SK-N-SH treated with all-trans-retinoic acid at 6 μM for 48 hours (cell line): ENCODE measurements around the gene C11orf58.

Experiments used
- BACH2 ChIP-seq: fragments of 250-450 bp; sonication (Bioruptor Pico); IDR thresholded peaks from 2 replicates; pipeline ENCODE4 v1.9.0; 2021; ENCODE audit warnings: mild to moderate bottlenecking, borderline replicate concordance
- CREB5 ChIP-seq: fragments of 250-450 bp; sonication (Bioruptor Pico); IDR thresholded peaks from 2 replicates; pipeline ENCODE4 v1.5.1; 2020; ENCODE audit warnings: low read depth, mild to moderate bottlenecking, moderate library complexity
- CSDC2 ChIP-seq: fragments of 250-450 bp; sonication (Bioruptor Pico); IDR thresholded peaks from 2 replicates; pipeline ENCODE4 v1.5.0; 2020; ENCODE audit warnings: mild to moderate bottlenecking, moderate library complexity
- ESRRG ChIP-seq: fragments of 250-450 bp; sonication (Bioruptor Pico); IDR thresholded peaks from 2 replicates; pipeline ENCODE4 v1.6.1; 2021; ENCODE audit warnings: mild to moderate bottlenecking
- PATZ1 ChIP-seq: fragments of 250-450 bp; sonication (Bioruptor Pico); IDR thresholded peaks from 2 replicates; pipeline ENCODE4 v1.8.0; 2020; ENCODE audit warnings: mild to moderate bottlenecking, moderate library complexity, borderline replicate concordance
- ZC3H10 ChIP-seq: fragments of 250-450 bp; sonication (Bioruptor Pico); IDR thresholded peaks from 2 replicates; pipeline ENCODE4 v1.5.1; 2021; ENCODE audit warnings: mild to moderate bottlenecking, moderate library complexity
- ZFP30 ChIP-seq: fragments of 450-650 bp; formaldehyde crosslinking; IDR thresholded peaks from 2 replicates; pipeline ENCODE4 v1.5.0; 2022; ENCODE audit warnings: mild to moderate bottlenecking, moderate library complexity
- ZNF565 ChIP-seq: fragments of 450-650 bp; formaldehyde crosslinking; conservative IDR thresholded peaks from 2 replicates; pipeline ENCODE4 v1.5.0; 2020; ENCODE audit warnings: low read depth, mild to moderate bottlenecking, moderate library complexity

- no peak for TF ChIP-seq BACH2
- no peak for TF ChIP-seq ZC3H10 (CRISPR knock-in tag)
- no peak for TF ChIP-seq ESRRG (CRISPR knock-in tag)
- no peak for TF ChIP-seq ZFP30
- no peak for TF ChIP-seq CREB5
- TF ChIP-seq PATZ1 (CRISPR knock-in tag): no peak
- no peak for TF ChIP-seq ZNF565 (CRISPR knock-in tag)
- TF ChIP-seq CSDC2: no peak
Observed at GRCh38 chr11:16784097-16784496, 45.6 kb downstream of the C11orf58 start.
